Neuron (in vitro differentiated cells): ENCODE results near the gene ENOPH1.

ENCODE experiments used
- H2AFZ ChIP-seq: one replicate; pipeline ENCODE4 v1.6.1; 2013; ENCODE audit warnings: low read depth, mild to moderate bottlenecking, inconsistent platforms, low read length, moderate library complexity
- H3K27me3 ChIP-seq: one replicate; pipeline ENCODE4 v1.6.1; 2013; ENCODE audit warnings: low read length; ENCODE audit not compliant: insufficient read depth
- H3K36me3 ChIP-seq: one replicate; pipeline ENCODE4 v1.6.1; 2013; ENCODE audit warnings: low read length; ENCODE audit not compliant: insufficient read depth
- H3K4me1 ChIP-seq: one replicate; pipeline ENCODE4 v1.6.1; 2013; ENCODE audit warnings: low read length; ENCODE audit not compliant: insufficient read depth
- H3K4me3 ChIP-seq: 2 replicates; pipeline ENCODE4 v1.5.1; 2013; ENCODE audit warnings: mild to moderate bottlenecking, low read length, moderate library complexity
- H3K9me3 ChIP-seq: one replicate; pipeline ENCODE4 v1.6.1; 2013; ENCODE audit warnings: low read length

ENOPH1 gene

DNA sequence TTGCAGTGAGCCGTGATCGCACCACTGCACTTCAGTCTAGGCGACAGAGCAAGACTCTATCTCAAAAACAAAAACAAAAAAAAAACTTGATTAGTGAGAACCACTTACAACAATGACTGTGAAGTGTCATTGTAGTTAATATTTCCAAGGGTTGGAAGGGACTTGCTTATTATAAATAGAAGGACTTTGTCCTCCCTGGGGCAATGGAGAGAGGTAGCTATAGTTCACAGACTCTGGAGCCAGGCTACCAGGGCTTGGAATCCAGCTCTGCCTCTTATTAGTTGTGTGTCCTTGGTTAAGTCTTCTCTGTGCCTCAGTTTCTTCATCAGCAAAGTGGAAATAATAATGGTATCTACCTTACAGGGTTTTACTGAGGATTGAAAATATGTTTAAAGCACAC is 79.8 kb downstream of the ENOPH1 start:
- no peaks in the 10 kb centered on the region for H3K9me3 ChIP-seq

More for the DNA sequence above, 79.8 kb downstream of the ENOPH1 start:
- no peaks in the 10 kb centered on the region for H3K27me3 ChIP-seq
- no peak overlapping the region for H3K4me3 ChIP-seq
- no peak overlapping the region for H2AFZ ChIP-seq
- no peaks in the 10 kb centered on the region for H3K4me1 ChIP-seq
- H3K36me3 ChIP-seq: no peaks in the 10 kb centered on the region
